Osteoblast (primary cell): Measurements from ENCODE around the gene UBA52. TPM values are rescaled to one million over a fixed set of nuclear protein-coding genes. Genes with fewer than 3 reads are reported as not detected.

ENCODE experiments used
- DNase-seq: peaks from one replicate; pipeline ENCODE4 v3.0.0; 2011; ENCODE audit warnings: low spot score, mixed read lengths; ENCODE audit not compliant: insufficient read length; ENCODE audit errors: missing footprints
- H2AFZ ChIP-seq: 2 replicates; pipeline ENCODE4 v1.6.0; 2011; ENCODE audit warnings: mild to moderate bottlenecking, low read length
- H3K27ac ChIP-seq: 2 replicates; pipeline ENCODE4 v1.5.1; 2011; ENCODE audit warnings: mild to moderate bottlenecking, low read depth, low read length, moderate library complexity
- H3K27me3 ChIP-seq: 2 replicates; pipeline ENCODE4 v1.6.0; 2012; ENCODE audit warnings: mild to moderate bottlenecking, control low read depth, inconsistent platforms, low read length, moderate library complexity; ENCODE audit not compliant: insufficient read depth
- H3K36me3 ChIP-seq: 2 replicates; pipeline ENCODE4 v1.5.1; 2011; ENCODE audit warnings: mild to moderate bottlenecking, low read length, control low read depth, moderate library complexity; ENCODE audit not compliant: insufficient read depth
- H3K4me1 ChIP-seq: 2 replicates; pipeline ENCODE4 v1.5.1; 2011; ENCODE audit warnings: mild to moderate bottlenecking, low read length, control low read depth, moderate library complexity; ENCODE audit not compliant: insufficient read depth
- H3K4me2 ChIP-seq: 2 replicates; pipeline ENCODE4 v1.6.0; 2011; ENCODE audit warnings: mild to moderate bottlenecking, low read length; ENCODE audit not compliant: insufficient read depth
- H3K4me3 ChIP-seq: fragments of 200-600 bp; sonication (generic); 3 replicates; pipeline ENCODE4 v1.5.1; 2012; ENCODE audit warnings: mild to moderate bottlenecking, low read length, inconsistent platforms; ENCODE audit not compliant: insufficient read depth
- H3K79me2 ChIP-seq: 2 replicates; pipeline ENCODE4 v1.6.0; 2012; ENCODE audit warnings: mild to moderate bottlenecking, low read length, control low read depth, inconsistent platforms; ENCODE audit not compliant: insufficient read depth
- H3K9me3 ChIP-seq: 2 replicates; pipeline ENCODE4 v1.5.1; 2011; ENCODE audit warnings: low read depth, low read length, control low read depth
- H4K20me1 ChIP-seq: 2 replicates; pipeline ENCODE4 v1.6.0; 2012; ENCODE audit warnings: mild to moderate bottlenecking, low read length, control low read depth; ENCODE audit not compliant: insufficient read depth
- total RNA-seq: library from RNA; depleted of rRNA; stranded (reverse); fragments of >200 nt; gene quantifications from 2 replicates; pipeline ENCODE4 v1.2.3, GENCODE V29; 2012
- TF ChIP-seq, protein P1 (sequence below): IDR thresholded peaks from 2 replicates; pipeline ENCODE4 v1.5.1; 2011; ENCODE audit warnings: mild to moderate bottlenecking, low read depth, low read length, moderate library complexity; ENCODE audit errors: extremely low read depth

UBA52 gene
- total RNA-seq, 1 donor = 554 TPM

GRCh38 chr19:18605196-18605545 lies 33.5 kb downstream of the UBA52 start:
- Histone ChIP-seq H3K9me3 (no peaks in the 10 kb centered on the region), H3K27ac (no peak overlapping the region), H3K4me3 (peak overlapping the region; percentile 57), H3K36me3 (no peaks in the 10 kb centered on the region), H3K27me3 (peaks cover 34% of the 10 kb centered on the region), H3K4me2 (peak overlapping the region; percentile 32), H4K20me1 (no peaks in the 10 kb centered on the region), H3K79me2 (no peaks in the 10 kb centered on the region), H3K4me1 (no peaks in the 10 kb centered on the region), H2AFZ (no peak overlapping the region)
- TF ChIP-seq, protein P1, sequence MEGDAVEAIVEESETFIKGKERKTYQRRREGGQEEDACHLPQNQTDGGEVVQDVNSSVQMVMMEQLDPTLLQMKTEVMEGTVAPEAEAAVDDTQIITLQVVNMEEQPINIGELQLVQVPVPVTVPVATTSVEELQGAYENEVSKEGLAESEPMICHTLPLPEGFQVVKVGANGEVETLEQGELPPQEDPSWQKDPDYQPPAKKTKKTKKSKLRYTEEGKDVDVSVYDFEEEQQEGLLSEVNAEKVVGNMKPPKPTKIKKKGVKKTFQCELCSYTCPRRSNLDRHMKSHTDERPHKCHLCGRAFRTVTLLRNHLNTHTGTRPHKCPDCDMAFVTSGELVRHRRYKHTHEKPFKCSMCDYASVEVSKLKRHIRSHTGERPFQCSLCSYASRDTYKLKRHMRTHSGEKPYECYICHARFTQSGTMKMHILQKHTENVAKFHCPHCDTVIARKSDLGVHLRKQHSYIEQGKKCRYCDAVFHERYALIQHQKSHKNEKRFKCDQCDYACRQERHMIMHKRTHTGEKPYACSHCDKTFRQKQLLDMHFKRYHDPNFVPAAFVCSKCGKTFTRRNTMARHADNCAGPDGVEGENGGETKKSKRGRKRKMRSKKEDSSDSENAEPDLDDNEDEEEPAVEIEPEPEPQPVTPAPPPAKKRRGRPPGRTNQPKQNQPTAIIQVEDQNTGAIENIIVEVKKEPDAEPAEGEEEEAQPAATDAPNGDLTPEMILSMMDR = no peak
- DNase-seq = no peak

- Histone ChIP-seq H3K27me3 (peaks cover 38% of the 10 kb centered on the region), H3K79me2 (no peaks in the 10 kb centered on the region), H3K4me3 (peak overlapping the region; percentile 57), H3K9me3 (no peaks in the 10 kb centered on the region), H3K27ac (no peak overlapping the region), H3K4me2 (peak overlapping the region; percentile 32), H3K4me1 (no peaks in the 10 kb centered on the region), H4K20me1 (no peaks in the 10 kb centered on the region), H3K36me3 (no peaks in the 10 kb centered on the region), H2AFZ (no peak overlapping the region)
- DNase-seq = peak; percentile 90
- TF ChIP-seq, protein P1 = no peak
These were observed 34.1 kb downstream of the UBA52 start for GRCh38 chr19:18605546-18606280.

GRCh38 chr19:18606281-18607225 lies 34.9 kb downstream of the UBA52 start, which contains the start of gene CRLF1:
Gene CRLF1 (minus strand): TSS chr19:18606799. CDS start chr19:18606656, 143 bp downstream.
- TF ChIP-seq, protein P1 = no peak
- H4K20me1 ChIP-seq = no peaks in the 10 kb centered on the region
- H3K4me1 ChIP-seq = no peaks in the 10 kb centered on the region
- peak within 1 kb of the TSS; percentile 57 for H3K4me3 ChIP-seq
- peaks cover 46% of the 10 kb centered on the region for H3K27me3 ChIP-seq
- H3K4me2 ChIP-seq = peak within 1 kb of the TSS; percentile 58
- no peaks in the 10 kb centered on the region for H3K79me2 ChIP-seq
- H3K9me3 ChIP-seq = no peaks in the 10 kb centered on the region
- H2AFZ ChIP-seq = no peak within 1 kb of the TSS
- peak; percentile 87 for DNase-seq
- no peak within 1 kb of the TSS for H3K27ac ChIP-seq
- no peaks in the 10 kb centered on the region for H3K36me3 ChIP-seq
